Smooth muscle cell (in vitro differentiated cells): Measurements from ENCODE around the gene KLK11. TPM values are rescaled to one million over a fixed set of nuclear protein-coding genes. Genes with fewer than 3 reads are reported as not detected.

Source experiments
- DNase-seq: peaks from one replicate; lab custom pipeline; 2025; ENCODE audit not compliant: unreplicated experiment; lab: John Stamatoyannopoulos, UW
- H2AFZ ChIP-seq: fragments of 200-600 bp; sonication (generic); 2 replicates; pipeline ENCODE4 v1.6.0; 2016; ENCODE audit warnings: antibody characterized with exemption, low read depth, mild to moderate bottlenecking
- H3F3A ChIP-seq: fragments of 200-600 bp; sonication (generic); 2 replicates; pipeline ENCODE4 v1.6.0; 2017; ENCODE audit warnings: antibody characterized with exemption, low read depth
- H3K27ac ChIP-seq: fragments of 200-600 bp; sonication (generic); 2 replicates; pipeline ENCODE4 v1.5.1; 2016; ENCODE audit warnings: low read depth, mild to moderate bottlenecking
- H3K27me3 ChIP-seq: fragments of 200-600 bp; sonication (generic); 2 replicates; pipeline ENCODE4 v1.6.1; 2016; ENCODE audit warnings: low read depth, mild to moderate bottlenecking
- H3K36me3 ChIP-seq: fragments of 200-600 bp; sonication (generic); 2 replicates; pipeline ENCODE4 v1.5.1; 2016; ENCODE audit warnings: low read depth
- H3K4me1 ChIP-seq: fragments of 200-600 bp; sonication (generic); 2 replicates; pipeline ENCODE4 v1.5.1; 2016; ENCODE audit warnings: low read depth
- H3K4me2 ChIP-seq: fragments of 200-600 bp; sonication (generic); 2 replicates; pipeline ENCODE4 v1.6.0; 2016; ENCODE audit warnings: mild to moderate bottlenecking
- H3K4me3 ChIP-seq: fragments of 200-600 bp; sonication (generic); 2 replicates; pipeline ENCODE4 v1.5.1; 2016; ENCODE audit warnings: mild to moderate bottlenecking
- H3K79me2 ChIP-seq: fragments of 200-600 bp; sonication (generic); 2 replicates; pipeline ENCODE4 v1.6.0; 2016; ENCODE audit warnings: low read depth, mild to moderate bottlenecking
- H3K9ac ChIP-seq: fragments of 200-600 bp; sonication (generic); 2 replicates; pipeline ENCODE4 v1.6.0; 2016; ENCODE audit warnings: low read depth
- H3K9me3 ChIP-seq: fragments of 200-600 bp; sonication (generic); replicated peaks from 2 replicates; pipeline ENCODE4 v1.5.1; 2016; ENCODE audit warnings: low read depth
- H4K20me1 ChIP-seq: fragments of 200-600 bp; sonication (generic); 2 replicates; pipeline ENCODE4 v1.6.0; 2016; ENCODE audit warnings: low read depth
- WGBS: methylation state at CpG from one replicate; pipeline ENCODE4 v1.1.7; 2016; ENCODE audit warnings: low lambda C conversion rate; 5-methylcytosine and 5-hydroxymethylcytosine counted together
- polyA plus RNA-seq: library from polyadenylated mRNA; unstranded; fragments of >200 nt; fragmentation: Nextera tagmentation; extraction: Ambion mirVana; gene quantifications from 2 replicates; pipeline ENCODE4 v1.2.1, GENCODE V29; 2016
- total RNA-seq: library from RNA; depleted of rRNA; stranded (reverse); fragments of >200 nt; gene quantifications from 2 replicates; pipeline ENCODE4 v1.2.3, GENCODE V29; 2014
- TF ChIP-seq, protein P1 (sequence below): fragments of 200-600 bp; sonication (generic); IDR thresholded peaks from 2 replicates; pipeline ENCODE4 v1.5.1; 2017; ENCODE audit warnings: borderline replicate concordance, mild to moderate bottlenecking, antibody characterized with exemption; ENCODE audit not compliant: insufficient read depth, poor library complexity, severe bottlenecking

The KLK11 gene
- total and polyA plus RNA-seq, 2 experiments from 2014 or later: 0.97 to 2.1 TPM

DNA sequence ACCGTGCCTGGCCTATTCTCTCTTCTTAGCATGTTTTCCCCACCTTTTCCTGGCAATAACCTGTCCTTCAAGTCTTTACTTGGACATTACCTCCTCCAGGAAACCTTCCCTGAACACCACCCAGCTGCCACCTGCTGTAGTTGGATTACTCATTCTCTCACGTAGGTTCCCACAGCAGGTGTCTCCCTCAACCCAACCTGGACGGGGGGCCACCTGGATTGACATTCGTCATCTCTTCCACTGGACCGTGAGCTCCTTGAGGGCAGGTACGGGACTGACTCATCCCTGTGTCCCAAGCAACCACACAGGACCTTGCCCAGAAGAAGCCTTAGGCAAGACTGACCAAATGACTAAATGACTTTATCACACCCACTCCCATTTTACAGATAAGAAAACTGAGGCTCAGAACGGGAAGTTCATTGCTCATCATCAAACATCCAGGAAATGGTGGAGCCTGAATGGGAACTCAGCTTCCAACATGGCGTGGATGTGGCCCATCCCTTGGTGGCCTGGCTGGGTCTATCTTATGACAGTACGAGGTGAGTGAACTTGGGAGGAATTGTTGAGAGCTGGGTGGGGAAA is 53.5 kb downstream of the KLK11 start:
- Histone ChIP-seq H3K27ac (no peak overlapping the region), H3K27me3 (no peaks in the 10 kb centered on the region), H3K4me3 (no peak overlapping the region), H3F3A (no peaks in the 10 kb centered on the region), H4K20me1 (no peaks in the 10 kb centered on the region), H3K9me3 (no peaks in the 10 kb centered on the region), H2AFZ (no peak overlapping the region), H3K4me2 (no peak overlapping the region), H3K79me2 (no peaks in the 10 kb centered on the region), H3K36me3 (no peaks in the 10 kb centered on the region), H3K4me1 (no peaks in the 10 kb centered on the region), H3K9ac (no peak overlapping the region)
- TF ChIP-seq, protein P1, sequence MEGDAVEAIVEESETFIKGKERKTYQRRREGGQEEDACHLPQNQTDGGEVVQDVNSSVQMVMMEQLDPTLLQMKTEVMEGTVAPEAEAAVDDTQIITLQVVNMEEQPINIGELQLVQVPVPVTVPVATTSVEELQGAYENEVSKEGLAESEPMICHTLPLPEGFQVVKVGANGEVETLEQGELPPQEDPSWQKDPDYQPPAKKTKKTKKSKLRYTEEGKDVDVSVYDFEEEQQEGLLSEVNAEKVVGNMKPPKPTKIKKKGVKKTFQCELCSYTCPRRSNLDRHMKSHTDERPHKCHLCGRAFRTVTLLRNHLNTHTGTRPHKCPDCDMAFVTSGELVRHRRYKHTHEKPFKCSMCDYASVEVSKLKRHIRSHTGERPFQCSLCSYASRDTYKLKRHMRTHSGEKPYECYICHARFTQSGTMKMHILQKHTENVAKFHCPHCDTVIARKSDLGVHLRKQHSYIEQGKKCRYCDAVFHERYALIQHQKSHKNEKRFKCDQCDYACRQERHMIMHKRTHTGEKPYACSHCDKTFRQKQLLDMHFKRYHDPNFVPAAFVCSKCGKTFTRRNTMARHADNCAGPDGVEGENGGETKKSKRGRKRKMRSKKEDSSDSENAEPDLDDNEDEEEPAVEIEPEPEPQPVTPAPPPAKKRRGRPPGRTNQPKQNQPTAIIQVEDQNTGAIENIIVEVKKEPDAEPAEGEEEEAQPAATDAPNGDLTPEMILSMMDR: no peak
- DNase-seq: no peak
- 68% methylated on average over 9 of the region's 9 CpGs for WGBS

Other genes starting within 250 kb of the KLK11 start
- gene ACP4, start 236.2 kb downstream of the KLK11 start, total RNA-seq: not detected in 2 replicates
- 0.26 TPM in 2 replicates for gene ACP4, start 236.2 kb downstream of the KLK11 start, polyA plus RNA-seq
- 0.85 TPM in 1 of 2 replicates, not detected in the other for gene KLK1, start 202.8 kb downstream of the KLK11 start, total RNA-seq
- gene KLK1, start 202.8 kb downstream of the KLK11 start, polyA plus RNA-seq: not detected in 2 replicates
- not detected in 2 replicates for gene KLK15, start 193.0 kb downstream of the KLK11 start, total RNA-seq
- gene KLK15, start 193.0 kb downstream of the KLK11 start, polyA plus RNA-seq: not detected in 2 replicates
- not detected in 2 replicates for gene KLK3, start 171.7 kb downstream of the KLK11 start, total RNA-seq
- not detected in 2 replicates for gene KLK3, start 171.7 kb downstream of the KLK11 start, polyA plus RNA-seq
- not detected in 2 replicates for gene KLK2, start 153.2 kb downstream of the KLK11 start, total RNA-seq
- not detected in 2 replicates for gene KLK2, start 153.2 kb downstream of the KLK11 start, polyA plus RNA-seq
- not detected in 2 replicates for gene KLK4, start 115.2 kb downstream of the KLK11 start, total RNA-seq
- 0.80 and 0.82 TPM in 2 replicates for gene KLK4, start 115.2 kb downstream of the KLK11 start, polyA plus RNA-seq
- gene KLK5, start 73.6 kb downstream of the KLK11 start, total RNA-seq: 0.18 and 1.2 TPM in 2 replicates
- 0.38 TPM in 1 of 2 replicates, not detected in the other for gene KLK5, start 73.6 kb downstream of the KLK11 start, polyA plus RNA-seq
- gene KLK6, start 57.0 kb downstream of the KLK11 start, total RNA-seq: 9.5 and 20.7 TPM in 2 replicates
- 7.1 and 29.5 TPM in 2 replicates for gene KLK6, start 57.0 kb downstream of the KLK11 start, polyA plus RNA-seq
- gene KLK7, start 42.7 kb downstream of the KLK11 start, total RNA-seq: 5.8 TPM in 1 of 2 replicates, not detected in the other
- 0.25 TPM in 1 of 2 replicates, not detected in the other for gene KLK7, start 42.7 kb downstream of the KLK11 start, polyA plus RNA-seq
- 1.7 and 11.6 TPM in 2 replicates for gene KLK8, start 25.0 kb downstream of the KLK11 start, total RNA-seq
- gene KLK8, start 25.0 kb downstream of the KLK11 start, polyA plus RNA-seq: 4.3 TPM in 1 of 2 replicates, not detected in the other
- gene KLK10, start 6.9 kb downstream of the KLK11 start, total RNA-seq: 3.6 and 10.8 TPM in 2 replicates
- 3.8 and 8.5 TPM in 2 replicates for gene KLK10, start 6.9 kb downstream of the KLK11 start, polyA plus RNA-seq
- 0.81 and 1.9 TPM in 2 replicates for gene KLK12, start 8.4 kb upstream of the KLK11 start, total RNA-seq
- gene KLK12, start 8.4 kb upstream of the KLK11 start, polyA plus RNA-seq: 1.7 and 2.2 TPM in 2 replicates
- gene KLK13, start 38.5 kb upstream of the KLK11 start, total RNA-seq: 0.72 and 1.6 TPM in 2 replicates
- 0.19 and 1.3 TPM in 2 replicates for gene KLK13, start 38.5 kb upstream of the KLK11 start, polyA plus RNA-seq
- gene KLK14, start 56.3 kb upstream of the KLK11 start, total RNA-seq: 5.5 and 12.3 TPM in 2 replicates
- gene KLK14, start 56.3 kb upstream of the KLK11 start, polyA plus RNA-seq: 2.0 and 7.7 TPM in 2 replicates
- 4.7 and 5.1 TPM in 2 replicates for gene CTU1, start 81.8 kb upstream of the KLK11 start, total RNA-seq
- gene CTU1, start 81.8 kb upstream of the KLK11 start, polyA plus RNA-seq: 9.8 and 11.2 TPM in 2 replicates
- not detected in 2 replicates for gene SIGLEC9, start 98.3 kb upstream of the KLK11 start, total RNA-seq
- gene SIGLEC9, start 98.3 kb upstream of the KLK11 start, polyA plus RNA-seq: not detected in 2 replicates
- gene SIGLEC7, start 115.7 kb upstream of the KLK11 start, total RNA-seq: not detected in 2 replicates
- not detected in 2 replicates for gene SIGLEC7, start 115.7 kb upstream of the KLK11 start, polyA plus RNA-seq
- not detected in 2 replicates for gene CD33, start 198.5 kb upstream of the KLK11 start, total RNA-seq
- gene CD33, start 198.5 kb upstream of the KLK11 start, polyA plus RNA-seq: not detected in 2 replicates
- gene SIGLECL1, start 224.5 kb upstream of the KLK11 start, total RNA-seq: not detected in 2 replicates
- gene SIGLECL1, start 224.5 kb upstream of the KLK11 start, polyA plus RNA-seq: not detected in 2 replicates